Lower lobe of right lung (tissue), 2 donors: ENCODE results near the gene SCN11A. TPM values are rescaled to one million over a fixed set of nuclear protein-coding genes. Genes with fewer than 3 reads are reported as not detected.

Experiments used
- ATAC-seq, 2 donors: fragments of 200-7000 bp; cut with Tn5 transposase; one replicate each; pipeline ENCODE4 v1.9.1; 2020 to 2022; ENCODE audit warnings: mild to moderate bottlenecking in 2 of 2, moderate library complexity in 2 of 2
- DNase-seq: peaks from one replicate; pipeline ENCODE4 v3.0.0-alpha.2; 2020
- H3K27ac ChIP-seq: fragments of 200-600 bp; one replicate; pipeline ENCODE4 v1.8.0; 2022
- H3K27me3 ChIP-seq: fragments of 200-600 bp; one replicate; pipeline ENCODE4 v1.8.0; 2022; ENCODE audit warnings: low read depth
- H3K36me3 ChIP-seq: fragments of 200-600 bp; one replicate; pipeline ENCODE4 v1.8.0; 2022; ENCODE audit warnings: mild to moderate bottlenecking
- H3K4me1 ChIP-seq: fragments of 200-600 bp; one replicate; pipeline ENCODE4 v1.8.0; 2022
- H3K4me3 ChIP-seq: fragments of 200-600 bp; one replicate; pipeline ENCODE4 v1.8.0; 2022; ENCODE audit warnings: mild to moderate bottlenecking
- H3K9me3 ChIP-seq: fragments of 200-600 bp; one replicate; pipeline ENCODE4 v1.8.0; 2022
- CTCF ChIP-seq: fragments of 200-600 bp; IDR thresholded peaks from one replicate; pipeline ENCODE4 v1.8.0; 2022; ENCODE audit warnings: antibody characterized with exemption, mild to moderate bottlenecking
- intact Hi-C: fragments of 100-400 bp; cut with DNase I; formaldehyde crosslinking; loops from one replicate; pipeline ENCODE4 v1.11.0; 2022
- total RNA-seq: library from RNA; stranded (reverse); fragmentation: NEBNext Ultra II Directional; extraction: Animal tissue kit (Norgen Biotek cat#: 25700); gene quantifications from one replicate; pipeline ENCODE4 v1.2.1, GENCODE V29; 2021
- donor health status: DM: no; HTN: yes; CAD: no; lungs with severe emphysema.

The SCN11A gene
- total RNA-seq, 1 donor from 2014 or later, result 0.27 TPM

DNA sequence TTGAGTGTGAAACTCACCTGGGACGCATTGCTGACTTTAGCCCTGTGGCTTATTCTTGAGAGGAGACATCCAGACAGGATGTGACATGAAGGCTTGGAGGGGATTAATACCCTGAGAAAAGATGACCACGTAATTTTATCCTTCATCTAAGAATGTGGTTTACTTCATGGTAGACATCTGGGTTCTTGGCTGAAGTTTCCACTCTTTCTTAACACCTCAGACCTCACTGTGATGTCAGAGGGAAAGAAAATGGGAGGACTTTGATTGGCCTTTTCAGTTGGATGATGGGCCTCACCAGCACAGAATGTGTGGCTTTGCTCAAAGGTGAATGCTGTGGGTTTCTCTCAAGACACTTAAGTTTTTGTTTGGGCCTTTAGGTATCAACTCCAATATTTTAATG, 39.2 kb upstream of the SCN11A start:
- Histone ChIP-seq H3K9me3 (no peaks in the 10 kb centered on the region), H3K36me3 (peaks cover 100% of the 10 kb centered on the region), H3K4me1 (no peaks in the 10 kb centered on the region), H3K27ac (no peak overlapping the region), H3K27me3 (no peaks in the 10 kb centered on the region), H3K4me3 (no peak overlapping the region)
- DNase-seq (no peak), ATAC-seq (no peak)
- intact Hi-C loops, result no loop called here
- TF ChIP-seq CTCF, result no peak

GRCh38 chr3:39088889-39089288, 37.1 kb upstream of the SCN11A start:
- no peaks in the 10 kb centered on the region for H3K4me1 ChIP-seq
- H3K4me3 ChIP-seq, result no peak overlapping the region
- H3K36me3 ChIP-seq, result peaks cover 99% of the 10 kb centered on the region
- H3K27me3 ChIP-seq, result no peaks in the 10 kb centered on the region
- intact Hi-C loops, result no loop called here
- no peak for TF ChIP-seq CTCF
- H3K9me3 ChIP-seq, result no peaks in the 10 kb centered on the region
- no peak for ATAC-seq
- H3K27ac ChIP-seq, result no peak overlapping the region
- DNase-seq, result no peak

DNA sequence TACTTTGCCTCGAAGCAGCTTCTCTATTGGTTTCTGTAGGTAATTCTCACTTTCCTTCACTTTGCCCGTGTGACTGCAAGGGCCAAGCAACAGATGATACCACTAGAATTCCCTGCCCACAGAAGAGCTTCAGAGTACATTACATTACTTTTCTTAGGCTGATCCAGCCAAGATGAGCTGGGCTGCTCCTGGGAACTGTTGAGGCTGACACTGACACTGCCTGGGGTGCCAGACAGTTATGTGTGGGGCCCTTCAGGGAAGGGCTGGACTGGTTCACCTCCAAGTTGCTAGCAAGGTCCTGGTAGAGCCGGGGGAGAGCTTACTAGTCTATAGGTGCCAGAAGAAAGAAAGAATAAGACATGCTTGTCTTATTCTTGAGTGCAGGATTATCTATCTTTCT, 36.7 kb upstream of the SCN11A start:
- H3K9me3 ChIP-seq, result no peaks in the 10 kb centered on the region
- no peak for DNase-seq
- H3K4me3 ChIP-seq, result no peak overlapping the region
- ATAC-seq, result no peak
- no peak overlapping the region for H3K27ac ChIP-seq
- intact Hi-C loops, result no loop called here
- TF ChIP-seq CTCF, result no peak
- H3K36me3 ChIP-seq, result peaks cover 99% of the 10 kb centered on the region
- no peaks in the 10 kb centered on the region for H3K27me3 ChIP-seq
- no peaks in the 10 kb centered on the region for H3K4me1 ChIP-seq

- DNase-seq (no peak), ATAC-seq (no peak)
- H3K9me3 ChIP-seq, result no peaks in the 10 kb centered on the region
- H3K36me3 ChIP-seq, result peaks cover 85% of the 10 kb centered on the region
- no peak overlapping the region for H3K4me3 ChIP-seq
- intact Hi-C loops, result no loop called here
- H3K27me3 ChIP-seq, result no peaks in the 10 kb centered on the region
- no peaks in the 10 kb centered on the region for H3K4me1 ChIP-seq
- no peak for TF ChIP-seq CTCF
- H3K27ac ChIP-seq, result no peak overlapping the region
These were observed 34.4 kb upstream of the SCN11A start for GRCh38 chr3:39086144-39086543.

- H3K9me3 ChIP-seq, result no peaks in the 10 kb centered on the region
- no peak overlapping the region for H3K27ac ChIP-seq
- H3K4me1 ChIP-seq, result no peaks in the 10 kb centered on the region
- H3K36me3 ChIP-seq, result peaks cover 67% of the 10 kb centered on the region
- DNase-seq (no peak), ATAC-seq (no peak)
- H3K4me3 ChIP-seq, result no peak overlapping the region
- H3K27me3 ChIP-seq, result no peaks in the 10 kb centered on the region
- no peak for TF ChIP-seq CTCF
- intact Hi-C loops, result no loop called here
These were observed 31.0 kb upstream of the SCN11A start for GRCh38 chr3:39082666-39083313.

GRCh38 chr3:39080026-39080425, 28.3 kb upstream of the SCN11A start:
- DNase-seq (no peak), ATAC-seq (no peak)
- TF ChIP-seq CTCF, result no peak
- Histone ChIP-seq H3K4me1 (no peaks in the 10 kb centered on the region), H3K27ac (no peak overlapping the region), H3K27me3 (no peaks in the 10 kb centered on the region), H3K9me3 (no peaks in the 10 kb centered on the region), H3K36me3 (peaks cover 67% of the 10 kb centered on the region), H3K4me3 (no peak overlapping the region)
- intact Hi-C loops, result no loop called here
